OCI-LY3 (cell line): Measurements from ENCODE around the gene WHRN.

Experiments used
- H2AFZ ChIP-seq: fragments of 200-600, 300-600 bp; shearing (Covaris generic); 2 replicates; pipeline ENCODE4 v1.6.0; 2014; ENCODE audit warnings: antibody characterized with exemption, low read depth, low read length
- H3K27ac ChIP-seq: fragments of 200-600, 300-600 bp; sonication (generic); 2 replicates; pipeline ENCODE4 v1.5.1; 2014; ENCODE audit warnings: mild to moderate bottlenecking, low read length, moderate library complexity, mixed read lengths
- H3K27me3 ChIP-seq: fragments of 200-600, 300-600 bp; sonication (generic); 2 replicates; pipeline ENCODE4 v1.6.1; 2014; ENCODE audit warnings: low read depth, low read length, mixed read lengths
- H3K36me3 ChIP-seq: fragments of 200-600, 300-600 bp; sonication (generic); replicated peaks from 2 replicates; pipeline ENCODE3; 2014; ENCODE audit warnings: low read depth, low read length, mixed read lengths
- H3K4me1 ChIP-seq: fragments of 300-600, 200-600 bp; sonication (generic); 2 replicates; pipeline ENCODE4 v1.6.1; 2014; ENCODE audit warnings: low read length, mixed read lengths
- H3K4me2 ChIP-seq: fragments of 200-600, 300-600 bp; sonication (generic); 2 replicates; pipeline ENCODE4 v1.6.1; 2014; ENCODE audit warnings: low read length, mixed read lengths
- H3K4me3 ChIP-seq: fragments of 300-600, 200-600 bp; sonication (generic); 2 replicates; pipeline ENCODE4 v1.5.1; 2014; ENCODE audit warnings: antibody characterized with exemption, mild to moderate bottlenecking, low read length, moderate library complexity
- H3K79me2 ChIP-seq: fragments of 300-600, 200-600 bp; shearing (Covaris generic); 2 replicates; pipeline ENCODE4 v1.6.1; 2014; ENCODE audit warnings: mild to moderate bottlenecking, low read length, mixed read lengths
- H3K9ac ChIP-seq: fragments of 300-600, 200-600 bp; shearing (Covaris generic); 2 replicates; pipeline ENCODE4 v1.6.0; 2014; ENCODE audit warnings: mild to moderate bottlenecking, low read length, moderate library complexity
- H3K9me3 ChIP-seq: fragments of 200-600, 300-600 bp; shearing (Covaris generic); 2 replicates; pipeline ENCODE4 v1.6.1; 2014; ENCODE audit warnings: low read length, mixed read lengths; ENCODE audit not compliant: insufficient read depth
- H4K20me1 ChIP-seq: fragments of 200-600, 300-600 bp; sonication (generic); 2 replicates; pipeline ENCODE4 v1.6.1; 2016; ENCODE audit warnings: low read length, mixed read lengths; ENCODE audit not compliant: insufficient read depth
- CTCF ChIP-seq: fragments of 200-600, 300-600 bp; sonication (generic); IDR thresholded peaks from 2 replicates; pipeline ENCODE4 v1.5.1; 2014; ENCODE audit warnings: antibody characterized with exemption, low read length, low read depth
- EZH2phosphoT487 ChIP-seq: fragments of 200-600 bp; shearing (Covaris generic); IDR thresholded peaks from 2 replicates; pipeline ENCODE4 v1.6.1; 2018; ENCODE audit warnings: antibody characterized with exemption, mixed run types, low read depth

The WHRN gene

GRCh38 chr9:114394523-114395333 lies 110.5 kb downstream of the WHRN start:
- H3K4me2 ChIP-seq, result no peak overlapping the region
- H4K20me1 ChIP-seq, result peaks cover 13% of the 10 kb centered on the region; the same call in 1 of the 2 replicates
- TF ChIP-seq EZH2phosphoT487, result no peak
- TF ChIP-seq CTCF, result no peak
- H3K79me2 ChIP-seq, result peaks cover 75% of the 10 kb centered on the region
- H3K9me3 ChIP-seq, result no peaks in the 10 kb centered on the region
- no peak overlapping the region for H2AFZ ChIP-seq
- H3K4me3 ChIP-seq, result no peak overlapping the region
- H3K36me3 ChIP-seq, result peaks cover 31% of the 10 kb centered on the region
- no peak overlapping the region for H3K27ac ChIP-seq
- H3K27me3 ChIP-seq, result no peaks in the 10 kb centered on the region
- H3K9ac ChIP-seq, result no peak overlapping the region
- peaks cover 56% of the 10 kb centered on the region for H3K4me1 ChIP-seq

GRCh38 chr9:114392749-114393112 lies 112.5 kb downstream of the WHRN start:
- no peak overlapping the region for H3K4me2 ChIP-seq
- peaks cover 76% of the 10 kb centered on the region for H3K4me1 ChIP-seq
- TF ChIP-seq CTCF, result no peak
- TF ChIP-seq EZH2phosphoT487, result no peak
- H3K79me2 ChIP-seq, result peaks cover 95% of the 10 kb centered on the region
- no peak overlapping the region for H3K27ac ChIP-seq
- no peaks in the 10 kb centered on the region for H3K27me3 ChIP-seq
- peaks cover 13% of the 10 kb centered on the region; the same call in 1 of the 2 replicates for H4K20me1 ChIP-seq
- H3K9me3 ChIP-seq, result no peaks in the 10 kb centered on the region
- H2AFZ ChIP-seq, result no peak overlapping the region
- no peak overlapping the region for H3K4me3 ChIP-seq
- no peak overlapping the region for H3K9ac ChIP-seq
- H3K36me3 ChIP-seq, result peaks cover 36% of the 10 kb centered on the region

- Histone ChIP-seq H3K36me3 (peaks cover 46% of the 10 kb centered on the region), H3K4me3 (no peak overlapping the region), H4K20me1 (peaks cover 13% of the 10 kb centered on the region; the same call in 1 of the 2 replicates), H3K79me2 (peaks cover 96% of the 10 kb centered on the region), H3K27me3 (no peaks in the 10 kb centered on the region), H3K4me1 (peaks cover 82% of the 10 kb centered on the region), H3K9me3 (no peaks in the 10 kb centered on the region), H2AFZ (no peak overlapping the region), H3K4me2 (peak overlapping the region; percentile 99), H3K9ac (0 out of 2 replicates have a peak overlapping the region, but pooled peaks have one; percentile 98), H3K27ac (peak overlapping the region; percentile 99)
- TF ChIP-seq CTCF (no peak), EZH2phosphoT487 (no peak)
Observed at GRCh38 chr9:114390952-114391351, 114.3 kb downstream of the WHRN start.

GRCh38 chr9:114389612-114390368 lies 115.5 kb downstream of the WHRN start:
- H4K20me1 ChIP-seq, result 0 out of 2 replicates have a peak, but pooled peaks cover 7% of the 10 kb centered on the region
- peak overlapping the region; percentile 99 for H3K4me2 ChIP-seq
- peak overlapping the region; percentile 89 for H3K4me3 ChIP-seq
- H3K9me3 ChIP-seq, result no peaks in the 10 kb centered on the region
- H2AFZ ChIP-seq, result no peak overlapping the region
- peaks cover 89% of the 10 kb centered on the region for H3K79me2 ChIP-seq
- peak; percentile 57 for TF ChIP-seq CTCF
- no peak for TF ChIP-seq EZH2phosphoT487
- no peaks in the 10 kb centered on the region for H3K27me3 ChIP-seq
- peak overlapping the region; percentile 99 for H3K27ac ChIP-seq
- H3K9ac ChIP-seq, result peak overlapping the region; percentile 98
- peaks cover 38% of the 10 kb centered on the region for H3K36me3 ChIP-seq
- peaks cover 83% of the 10 kb centered on the region for H3K4me1 ChIP-seq
